ENCODE measurements around the gene HAPLN2. TPM values are rescaled to one million over a fixed set of nuclear protein-coding genes. Genes with fewer than 3 reads are reported as not detected.
A peak's percentile ranks its signal among the peaks of the same experiment; 100 is the strongest.

Gene HAPLN2
- total RNA-seq, 4 donors from 2014 or later, result 0.83 to 5.1 (median 2.2) TPM

GRCh38 chr1:156622581-156623297, 3.5 kb downstream of the HAPLN2 start:
- intact Hi-C loops (cut with DNase I), result no loop called here
- WGBS, result 89% methylated on average over 6 of the region's 6 CpGs
- DNase-seq (ENCODE audit: extremely low spot score), result no peak
- Histone ChIP-seq H3K27ac (replicated peaks in 1 of 4) (no peak overlapping the region), H3K27me3 (peaks cover 10 to 54% (median 32%) of the 10 kb centered on the region in 4 donors), H3K36me3 (no peaks in the 10 kb centered on the region), H3K4me1 (peaks cover 24 to 28% (median 26%) of the 10 kb centered on the region in 4 donors), H3K9me3 (no peaks in the 10 kb centered on the region), H3K4me3 (no peak overlapping the region)
- TF ChIP-seq CTCF (IDR thresholded peaks at IDR 0.05) (no peak), POLR2AphosphoS5 (IDR thresholded peaks at IDR 0.05) (no peak), POLR2A (IDR thresholded peaks at IDR 0.05; ENCODE audit: low read depth) (no peak), EP300 (IDR thresholded peaks at IDR 0.05) (no peak)

- H3K4me1 ChIP-seq, result peaks cover 24 to 28% (median 26%) of the 10 kb centered on the region in 4 donors
- H3K36me3 ChIP-seq, result no peaks in the 10 kb centered on the region
- intact Hi-C loops (cut with DNase I), result no loop called here
- WGBS, result 5% methylated on average over 11 of the region's 87 CpGs
- H3K27me3 ChIP-seq, result peaks cover 10 to 67% (median 33%) of the 10 kb centered on the region in 4 donors
- H3K9me3 ChIP-seq, result no peaks in the 10 kb centered on the region
- peak overlapping the region; percentile 46 to 74 (median 54) for H3K27ac ChIP-seq (replicated peaks in 1 of 4)
- peak overlapping the region; percentile 43 to 61 (median 52) for H3K4me3 ChIP-seq
- no peak for DNase-seq (ENCODE audit: extremely low spot score)
- TF ChIP-seq POLR2AphosphoS5 (IDR thresholded peaks at IDR 0.05) (no peak), CTCF (IDR thresholded peaks at IDR 0.05) (peak in 2 of 3 experiments; percentile 3 to 40), EP300 (IDR thresholded peaks at IDR 0.05) (no peak), POLR2A (IDR thresholded peaks at IDR 0.05; ENCODE audit: low read depth) (no peak)
Observed at GRCh38 chr1:156623946-156624813, 5.0 kb downstream of the HAPLN2 start.

GRCh38 chr1:156624814-156625435, 5.7 kb downstream of the HAPLN2 start:
- TF ChIP-seq POLR2AphosphoS5 (IDR thresholded peaks at IDR 0.05) (no peak), EP300 (IDR thresholded peaks at IDR 0.05) (no peak), CTCF (IDR thresholded peaks at IDR 0.05) (no peak), POLR2A (IDR thresholded peaks at IDR 0.05; ENCODE audit: low read depth) (no peak)
- Histone ChIP-seq H3K4me1 (peaks cover 24 to 28% (median 26%) of the 10 kb centered on the region in 4 donors), H3K36me3 (no peaks in the 10 kb centered on the region), H3K27me3 (peaks cover 10 to 70% (median 33%) of the 10 kb centered on the region in 4 donors), H3K9me3 (no peaks in the 10 kb centered on the region), H3K27ac (replicated peaks in 1 of 4) (peak overlapping the region; percentile 46 to 74 (median 54)), H3K4me3 (peak overlapping the region; percentile 43 to 61 (median 52))
- 0% methylated on average over 7 of the region's 55 CpGs for WGBS
- no peak for DNase-seq (ENCODE audit: extremely low spot score)
- intact Hi-C loops (cut with DNase I), result no loop called here

- Histone ChIP-seq H3K4me3 (peak overlapping the region; percentile 43 to 61 (median 52)), H3K36me3 (no peaks in the 10 kb centered on the region), H3K27me3 (peaks cover 10 to 76% (median 36%) of the 10 kb centered on the region in 4 donors), H3K9me3 (no peaks in the 10 kb centered on the region), H3K4me1 (peaks cover 24 to 28% (median 26%) of the 10 kb centered on the region in 4 donors), H3K27ac (replicated peaks in 1 of 4) (peak overlapping the region in 2 of 4 donors; percentile 60 to 74)
- no peak for DNase-seq (ENCODE audit: extremely low spot score)
- TF ChIP-seq CTCF (IDR thresholded peaks at IDR 0.05), result peak; percentile 72 to 88 (median 76)
- no peak for TF ChIP-seq POLR2AphosphoS5 (IDR thresholded peaks at IDR 0.05)
- under 1% methylated on average over 20 of the region's 45 CpGs for WGBS
- intact Hi-C loops (cut with DNase I), result loop anchor here (1.0 kb wide), 1 partner anchor 32 kb away; no protein-coding TSS in a partner anchor
Observed at GRCh38 chr1:156625436-156626078, 6.3 kb downstream of the HAPLN2 start.

Data from esophagus muscularis mucosa (tissue), 4 donors.